Upper lobe of left lung (tissue), 6 donors: ENCODE results near the gene STIM2. TPM values are rescaled to one million over a fixed set of nuclear protein-coding genes. Genes with fewer than 3 reads are reported as not detected.

Experiments used
- ATAC-seq, 2 donors: fragments of 200-7000 bp; cut with Tn5 transposase; one replicate each; pipeline ENCODE4 v1.9.1; 2022; ENCODE audit warnings: mild to moderate bottlenecking in 2 of 2, moderate library complexity in 2 of 2; ENCODE audit not compliant: low FRiP score in 2 of 2
- DNase-seq, 2 donors: peaks; one replicate each; pipeline ENCODE4 v3.0.0-alpha.2; 2019 to 2020
- H3K27ac ChIP-seq, 4 donors: fragments of 200-600 bp; sonication (generic); one replicate each; pipeline ENCODE4 v1.5.1; 2016 to 2019
- H3K27me3 ChIP-seq, 4 donors: fragments of 200-600 bp; sonication (generic); one replicate each; pipeline ENCODE4 v1.5.1; 2017 to 2019
- H3K36me3 ChIP-seq, 4 donors: fragments of 200-600 bp; sonication (generic); one replicate each; pipeline ENCODE4 v1.5.1; 2016 to 2019
- H3K4me1 ChIP-seq, 4 donors: fragments of 200-600 bp; sonication (generic); one replicate each; pipeline ENCODE4 v1.5.1; 2018 to 2019
- H3K4me3 ChIP-seq, 4 donors: fragments of 200-600 bp; sonication (generic); one replicate each; pipeline ENCODE4 v1.5.1; 2017 to 2019; ENCODE audit warnings: mild to moderate bottlenecking in 2 of 4, moderate library complexity in 1 of 4
- H3K9me3 ChIP-seq, 4 donors: fragments of 200-600 bp; sonication (generic); one replicate each; pipeline ENCODE4 v1.5.1; 2018 to 2019
- CTCF ChIP-seq, 6 experiments: fragments of 450-650 bp in 4 of 6; fragments of 200-600 bp in 2 of 6; sonication (generic) in 2 of 6; IDR thresholded peaks; one replicate each; pipeline ENCODE4 v1.5.1; 2016 to 2019; ENCODE audit warnings: antibody characterized with exemption in 6 of 6
- EP300 ChIP-seq, 4 donors: sonication (generic); formaldehyde crosslinking; IDR thresholded peaks; one replicate each; pipeline ENCODE4 v1.5.1; 2017; ENCODE audit warnings: antibody characterized with exemption in 4 of 4, control low read depth in 2 of 4
- POLR2A ChIP-seq, 4 donors: fragments of 450-650 bp; IDR thresholded peaks; one replicate each; pipeline ENCODE4 v1.5.1; 2016 to 2017; ENCODE audit warnings: antibody characterized with exemption in 4 of 4, mild to moderate bottlenecking in 2 of 4
- POLR2AphosphoS5 ChIP-seq, 2 donors: sonication (generic); formaldehyde crosslinking; IDR thresholded peaks; one replicate each; pipeline ENCODE4 v1.5.1; 2017; ENCODE audit warnings: antibody characterized with exemption in 2 of 2
- WGBS, 2 donors: methylation state at CpG; one replicate each; pipeline ENCODE4 v1.1.5; 2017 to 2018; 5-methylcytosine and 5-hydroxymethylcytosine counted together
- total RNA-seq, 6 donors: library from RNA; depleted of rRNA in 4 of 6; stranded (reverse); fragments of >200 nt in 4 of 6; gene quantifications; one replicate each; pipeline versions ENCODE4 v1.1.0 to v1.2.1, GENCODE V29; 2016 to 2021
- donor health status: DM: no; HTN: no; CAD: no; lungs with moderate emphysema.
- donor health status: DM: no; HTN: yes; CAD: no; lungs with severe emphysema.

The STIM2 gene
- total RNA-seq, 6 donors from 2014 or later: 21.6 to 54.3 (median 37.8) TPM

GRCh38 chr4:26987191-26987590 is 126.5 kb downstream of the STIM2 start:
- Histone ChIP-seq H3K4me1 (peaks cover 0 to 9% (median 3%) of the 10 kb centered on the region in 4 donors), H3K9me3 (no peaks in the 10 kb centered on the region), H3K27ac (no peak overlapping the region), H3K4me3 (no peak overlapping the region), H3K36me3 (no peaks in the 10 kb centered on the region), H3K27me3 (no peaks in the 10 kb centered on the region)
- peak in 1 of 2 donors; percentile 56 for ATAC-seq
- WGBS, 2 donors: 94 to 95% methylated on average over 3 of the region's 3 CpGs
- TF ChIP-seq EP300 (IDR thresholded peaks at IDR 0.05): no peak
- TF ChIP-seq POLR2AphosphoS5 (IDR thresholded peaks at IDR 0.05): no peak
- no peak for TF ChIP-seq POLR2A (IDR thresholded peaks at IDR 0.05)
- no peak for TF ChIP-seq CTCF (IDR thresholded peaks at IDR 0.05)
- DNase-seq: no peak

GRCh38 chr4:26991057-26991456 is 130.4 kb downstream of the STIM2 start:
- no peak for DNase-seq
- Histone ChIP-seq H3K27me3 (no peaks in the 10 kb centered on the region), H3K4me3 (no peak overlapping the region), H3K9me3 (no peaks in the 10 kb centered on the region), H3K36me3 (no peaks in the 10 kb centered on the region), H3K27ac (no peak overlapping the region), H3K4me1 (peaks cover 4 to 16% (median 14%) of the 10 kb centered on the region in 4 donors)
- ATAC-seq: no peak
- TF ChIP-seq POLR2A (IDR thresholded peaks at IDR 0.05) (no peak), POLR2AphosphoS5 (IDR thresholded peaks at IDR 0.05) (no peak), EP300 (IDR thresholded peaks at IDR 0.05) (no peak), CTCF (IDR thresholded peaks at IDR 0.05) (no peak)
- WGBS, 2 donors: 94 to 95% methylated on average over 3 of the region's 3 CpGs

GRCh38 chr4:26992657-26993361 is 132.2 kb downstream of the STIM2 start:
- WGBS, 2 donors: 39 to 57% methylated on average over 3 of the region's 3 CpGs
- TF ChIP-seq CTCF (IDR thresholded peaks at IDR 0.05): no peak
- TF ChIP-seq POLR2AphosphoS5 (IDR thresholded peaks at IDR 0.05): no peak
- TF ChIP-seq POLR2A (IDR thresholded peaks at IDR 0.05): no peak
- no peak for TF ChIP-seq EP300 (IDR thresholded peaks at IDR 0.05)
- peak overlapping the region in 2 of 4 donors; percentile 8 to 18 for H3K27ac ChIP-seq

GRCh38 chr4:26993539-26993938 is 132.9 kb downstream of the STIM2 start:
- TF ChIP-seq POLR2AphosphoS5 (IDR thresholded peaks at IDR 0.05) (no peak), POLR2A (IDR thresholded peaks at IDR 0.05) (no peak), EP300 (IDR thresholded peaks at IDR 0.05) (no peak), CTCF (IDR thresholded peaks at IDR 0.05) (no peak)
- Histone ChIP-seq H3K27me3 (no peaks in the 10 kb centered on the region), H3K4me3 (no peak overlapping the region), H3K36me3 (no peaks in the 10 kb centered on the region), H3K9me3 (no peaks in the 10 kb centered on the region), H3K27ac (peak overlapping the region in 1 of 4 donors; percentile 58), H3K4me1 (peaks cover 4 to 16% (median 13%) of the 10 kb centered on the region in 4 donors)
- ATAC-seq: no peak
- WGBS, 2 donors: 48 to 68% methylated on average over 3 of the region's 3 CpGs
- DNase-seq: no peak

More at GRCh38 chr4:26992657-26993361, 132.2 kb downstream of the STIM2 start:
- Histone ChIP-seq H3K4me1 (peaks cover 4 to 16% (median 13%) of the 10 kb centered on the region in 4 donors), H3K9me3 (no peaks in the 10 kb centered on the region), H3K36me3 (no peaks in the 10 kb centered on the region), H3K27me3 (no peaks in the 10 kb centered on the region), H3K4me3 (no peak overlapping the region)
- no peak for DNase-seq
- peak in 1 of 2 donors; percentile 91 for ATAC-seq

- DNase-seq (no peak), ATAC-seq (no peak)
- no peaks in the 10 kb centered on the region for H3K36me3 ChIP-seq
- no peak overlapping the region for H3K4me3 ChIP-seq
- H3K27ac ChIP-seq: peak overlapping the region in 1 of 4 donors; percentile 58
- no peaks in the 10 kb centered on the region for H3K9me3 ChIP-seq
- H3K27me3 ChIP-seq: no peaks in the 10 kb centered on the region
- no peak for TF ChIP-seq POLR2AphosphoS5 (IDR thresholded peaks at IDR 0.05)
- no peak for TF ChIP-seq CTCF (IDR thresholded peaks at IDR 0.05)
- TF ChIP-seq POLR2A (IDR thresholded peaks at IDR 0.05): no peak
- no peak for TF ChIP-seq EP300 (IDR thresholded peaks at IDR 0.05)
- peaks cover 4 to 16% (median 13%) of the 10 kb centered on the region in 4 donors for H3K4me1 ChIP-seq
- WGBS, 2 donors: 75 to 83% methylated on average over 3 of the region's 3 CpGs
These were observed 133.3 kb downstream of the STIM2 start for GRCh38 chr4:26993967-26994366.
